ENCODE data around the gene RAI1.

Gene RAI1

DNA sequence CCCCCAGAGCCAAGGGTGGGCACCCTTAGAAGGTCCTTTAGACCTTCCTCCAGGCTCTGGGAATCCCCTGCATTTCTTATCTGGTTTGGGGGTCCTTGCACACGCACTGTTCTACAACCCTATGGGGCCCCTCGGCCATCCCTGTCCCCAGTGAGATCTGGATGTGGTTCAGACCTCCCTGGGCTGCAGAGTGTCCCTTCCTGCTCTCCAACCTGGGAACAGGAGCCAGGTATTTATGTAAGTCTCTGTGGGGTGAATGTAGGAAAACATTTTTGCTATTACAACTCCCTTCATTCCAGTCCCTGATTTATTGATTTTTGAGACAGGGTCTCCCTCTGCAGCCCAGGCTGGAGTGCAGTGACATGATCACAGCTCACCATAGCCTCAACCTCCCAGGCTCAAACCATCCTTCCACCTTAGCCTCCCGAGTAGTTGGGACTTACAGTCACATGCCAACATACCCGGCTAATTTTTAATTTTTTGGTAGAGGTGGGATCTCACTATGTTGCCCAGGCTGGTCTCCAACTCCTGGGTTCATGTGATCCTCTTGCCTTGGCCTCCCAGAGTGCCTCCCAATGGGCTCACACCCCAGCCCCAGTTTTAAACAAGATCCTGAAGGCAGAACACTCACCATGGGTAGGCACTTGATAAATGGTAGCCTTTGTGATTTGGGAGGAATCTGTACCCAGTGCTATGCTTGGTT, 61.6 kb downstream of the RAI1 start:
- no peak for DNase-seq (ENCODE audit: low read depth in 2 of 2)
- no peak overlapping the region for H3K4me3 ChIP-seq (replicated peaks in 1 of 2; ENCODE audit: low read depth in 2 of 2, low read length in 2 of 2)
- TF ChIP-seq, protein P1, sequence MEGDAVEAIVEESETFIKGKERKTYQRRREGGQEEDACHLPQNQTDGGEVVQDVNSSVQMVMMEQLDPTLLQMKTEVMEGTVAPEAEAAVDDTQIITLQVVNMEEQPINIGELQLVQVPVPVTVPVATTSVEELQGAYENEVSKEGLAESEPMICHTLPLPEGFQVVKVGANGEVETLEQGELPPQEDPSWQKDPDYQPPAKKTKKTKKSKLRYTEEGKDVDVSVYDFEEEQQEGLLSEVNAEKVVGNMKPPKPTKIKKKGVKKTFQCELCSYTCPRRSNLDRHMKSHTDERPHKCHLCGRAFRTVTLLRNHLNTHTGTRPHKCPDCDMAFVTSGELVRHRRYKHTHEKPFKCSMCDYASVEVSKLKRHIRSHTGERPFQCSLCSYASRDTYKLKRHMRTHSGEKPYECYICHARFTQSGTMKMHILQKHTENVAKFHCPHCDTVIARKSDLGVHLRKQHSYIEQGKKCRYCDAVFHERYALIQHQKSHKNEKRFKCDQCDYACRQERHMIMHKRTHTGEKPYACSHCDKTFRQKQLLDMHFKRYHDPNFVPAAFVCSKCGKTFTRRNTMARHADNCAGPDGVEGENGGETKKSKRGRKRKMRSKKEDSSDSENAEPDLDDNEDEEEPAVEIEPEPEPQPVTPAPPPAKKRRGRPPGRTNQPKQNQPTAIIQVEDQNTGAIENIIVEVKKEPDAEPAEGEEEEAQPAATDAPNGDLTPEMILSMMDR (IDR thresholded peaks at IDR 0.05; ENCODE audit: low read depth, low read length): no peak

DNA sequence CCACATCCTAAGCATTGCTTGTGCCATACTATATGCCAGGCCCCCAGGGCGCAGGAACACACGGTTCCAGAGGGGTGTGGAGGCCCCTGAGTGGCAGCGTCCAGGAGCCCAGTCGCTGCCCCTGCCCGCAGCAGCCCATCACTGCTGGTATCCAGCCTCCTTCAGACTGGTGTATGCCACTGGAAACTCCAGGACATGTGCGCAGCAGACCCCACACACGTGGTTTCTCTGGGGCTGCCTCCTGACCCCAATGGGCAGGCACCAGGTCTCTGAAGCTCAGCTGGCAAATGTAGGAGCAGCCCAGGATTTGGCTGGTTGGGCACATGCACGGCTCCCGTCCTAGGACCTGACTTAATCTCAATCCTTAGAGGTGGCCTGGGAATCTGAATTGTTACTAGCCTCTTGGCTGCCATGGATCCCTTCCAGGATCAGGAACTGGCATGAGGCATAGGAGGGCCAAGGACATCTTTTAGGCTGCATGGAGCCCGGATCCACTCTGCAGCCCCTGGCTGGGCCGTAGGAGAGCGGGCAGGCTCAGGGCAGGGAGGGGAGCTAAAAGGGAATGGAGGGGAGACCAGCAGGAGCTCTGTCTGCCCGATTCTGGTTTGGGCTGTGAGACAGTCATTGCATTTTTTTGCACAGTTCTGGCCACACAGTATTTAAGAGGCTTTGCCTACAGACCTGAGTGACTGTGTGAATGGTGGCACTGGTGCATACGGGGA, 62.3 kb downstream of the RAI1 start:
- DNase-seq (ENCODE audit: low read depth in 2 of 2): no peak
- no peak overlapping the region for H3K4me3 ChIP-seq (replicated peaks in 1 of 2; ENCODE audit: low read depth in 2 of 2, low read length in 2 of 2)
- TF ChIP-seq, protein P1 (IDR thresholded peaks at IDR 0.05; ENCODE audit: low read depth, low read length): no peak

DNA sequence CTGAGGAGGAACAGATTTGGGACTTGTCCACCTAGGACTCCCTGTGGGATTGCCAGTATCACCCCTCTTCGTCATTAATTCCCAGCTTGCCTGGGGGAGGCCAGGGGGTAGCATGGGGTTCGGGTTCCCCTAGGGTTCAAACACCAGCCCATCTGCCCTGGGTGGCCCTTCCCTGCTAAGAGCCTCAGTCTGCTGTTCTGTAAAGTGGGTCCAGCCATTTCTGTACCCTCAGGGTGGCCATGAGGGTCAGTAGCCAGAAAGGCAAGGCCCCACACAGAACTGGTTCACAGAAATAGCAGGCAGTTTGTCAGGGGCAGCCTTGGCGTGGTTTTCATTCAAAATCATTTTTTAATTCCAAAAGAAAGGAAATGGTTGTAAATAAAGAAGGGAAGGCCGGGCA, 62.9 kb downstream of the RAI1 start:
- DNase-seq (ENCODE audit: low read depth in 2 of 2): no peak
- no peak overlapping the region for H3K4me3 ChIP-seq (replicated peaks in 1 of 2; ENCODE audit: low read depth in 2 of 2, low read length in 2 of 2)
- TF ChIP-seq, protein P1 (IDR thresholded peaks at IDR 0.05; ENCODE audit: low read depth, low read length): no peak

DNA sequence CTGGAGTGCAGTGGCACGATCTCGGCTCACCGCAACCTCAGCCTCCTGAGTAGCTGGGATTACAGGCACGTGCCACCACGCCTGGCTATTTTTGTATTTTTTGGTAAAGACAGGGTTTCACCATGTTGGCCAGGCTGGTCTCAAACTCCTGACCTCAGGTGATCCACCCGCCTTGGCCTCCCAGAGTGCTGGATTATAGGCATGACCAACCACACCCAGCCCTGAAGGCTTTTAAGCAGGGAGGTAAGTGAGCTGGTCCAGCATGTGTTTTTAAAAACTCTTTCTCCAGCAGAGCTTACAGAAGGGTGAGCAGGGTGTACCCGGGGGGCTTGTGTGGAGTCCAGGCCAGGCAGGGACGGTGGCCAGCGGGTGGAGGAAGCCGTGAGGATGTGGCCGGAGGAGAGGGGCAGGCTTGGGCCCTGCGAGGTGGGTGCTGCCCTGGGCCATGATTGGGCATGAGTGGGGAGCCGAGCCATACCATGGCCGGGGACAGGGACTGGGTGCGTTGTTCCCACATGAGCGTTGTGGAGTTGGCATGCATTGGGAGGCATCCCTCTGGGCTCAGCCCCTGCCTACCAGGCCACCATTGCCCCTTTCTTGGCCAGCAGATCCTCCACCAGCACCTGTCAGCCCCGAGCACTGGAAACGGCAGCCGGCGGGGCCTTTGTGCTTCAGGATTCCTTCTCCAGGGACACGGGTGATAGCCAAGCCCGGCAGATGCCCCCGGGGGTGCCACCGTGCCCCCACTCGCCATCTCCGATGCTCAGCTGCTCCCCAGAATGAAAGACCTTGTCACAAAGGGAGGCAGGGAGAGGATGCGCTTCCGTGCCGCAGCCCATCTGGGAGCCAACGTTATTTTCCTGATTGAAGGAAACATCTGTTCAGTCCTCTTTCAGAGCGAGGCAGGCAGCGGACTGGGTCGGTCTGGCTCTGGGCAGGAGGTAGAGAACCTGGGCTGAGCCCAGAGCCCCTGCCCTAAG, 64.5 kb downstream of the RAI1 start:
- TF ChIP-seq, protein P1 (IDR thresholded peaks at IDR 0.05; ENCODE audit: low read depth, low read length): no peak
- DNase-seq (ENCODE audit: low read depth in 2 of 2): no peak
- no peak overlapping the region for H3K4me3 ChIP-seq (replicated peaks in 1 of 2; ENCODE audit: low read depth in 2 of 2, low read length in 2 of 2)

GRCh38 chr17:17748179-17748578, 66.9 kb downstream of the RAI1 start:
- peak in 1 of 2 donors; percentile 19 for DNase-seq (ENCODE audit: low read depth in 2 of 2)
- TF ChIP-seq, protein P1 (IDR thresholded peaks at IDR 0.05; ENCODE audit: low read depth, low read length): no peak
- no peak overlapping the region for H3K4me3 ChIP-seq (replicated peaks in 1 of 2; ENCODE audit: low read depth in 2 of 2, low read length in 2 of 2)

DNA sequence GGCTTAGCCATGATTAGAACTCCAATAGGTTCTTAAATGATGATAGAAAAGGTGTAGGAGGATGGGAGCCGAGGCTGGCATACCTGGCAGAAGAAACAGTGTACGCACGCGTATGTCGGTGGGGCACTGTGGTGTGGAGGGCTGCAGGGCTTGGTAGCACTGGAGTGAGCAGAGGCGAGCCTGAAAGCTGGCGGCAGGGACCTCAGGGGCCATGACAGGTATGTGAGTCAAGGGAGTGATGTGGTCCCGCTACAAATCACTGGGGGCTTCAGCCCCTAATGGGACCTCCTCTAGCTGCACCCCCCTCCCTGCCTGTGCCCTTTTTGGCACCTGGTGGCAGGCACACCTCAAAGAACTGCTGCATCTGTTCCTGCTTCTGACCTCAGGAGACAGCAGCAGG, 67.3 kb downstream of the RAI1 start:
- DNase-seq (ENCODE audit: low read depth in 2 of 2): no peak
- no peak overlapping the region for H3K4me3 ChIP-seq (replicated peaks in 1 of 2; ENCODE audit: low read depth in 2 of 2, low read length in 2 of 2)
- TF ChIP-seq, protein P1 (IDR thresholded peaks at IDR 0.05; ENCODE audit: low read depth, low read length): no peak
